CD14-positive monocyte (primary cell): ENCODE results near the gene MYOZ3. TPM values are rescaled to one million over a fixed set of nuclear protein-coding genes. Genes with fewer than 3 reads are reported as not detected.

Experiments
- DNase-seq, 3 donors: peaks; one replicate each; pipeline ENCODE4 v3.0.0-alpha.2; 2011 to 2022
- H2AFZ ChIP-seq: 2 replicates; pipeline ENCODE4 v1.6.0; 2012; ENCODE audit warnings: mild to moderate bottlenecking, low read depth, low read length, inconsistent platforms; ENCODE audit not compliant: insufficient read depth, poor library complexity, severe bottlenecking
- H3K27ac ChIP-seq, 2 donors: 1 replicate in 1 of 2; 2 replicates in 1 of 2; pipeline ENCODE4 v1.5.1; 2012 to 2013; ENCODE audit warnings: low read length in 2 of 2, control low read depth in 1 of 2, inconsistent platforms in 1 of 2, low read depth in 1 of 2, mild to moderate bottlenecking in 1 of 2
- H3K27me3 ChIP-seq, 2 donors: one replicate each; pipeline versions ENCODE4 v1.6.0 to v1.6.1; 2011 to 2013; ENCODE audit warnings: low read length in 2 of 2; ENCODE audit not compliant: control insufficient read depth in 2 of 2, insufficient read depth in 2 of 2
- H3K36me3 ChIP-seq, 2 donors: replicated peaks in 1 of 2; 1 replicate in 1 of 2; 2 replicates in 1 of 2; pipeline versions ENCODE4 v1.5.1 to v1.6.1; 2012 to 2013; ENCODE audit warnings: low read length in 2 of 2, control low read depth in 1 of 2, inconsistent platforms in 1 of 2, mild to moderate bottlenecking in 1 of 2; ENCODE audit not compliant: insufficient read depth in 2 of 2, control insufficient read depth in 1 of 2
- H3K4me1 ChIP-seq, 2 donors: 1 replicate in 1 of 2; 2 replicates in 1 of 2; pipeline versions ENCODE4 v1.5.1 to v1.6.1; 2012 to 2013; ENCODE audit warnings: low read length in 2 of 2, control low read depth in 1 of 2, inconsistent platforms in 1 of 2, mild to moderate bottlenecking in 1 of 2, moderate library complexity in 1 of 2; ENCODE audit not compliant: insufficient read depth in 2 of 2, control insufficient read depth in 1 of 2
- H3K4me2 ChIP-seq: replicated peaks from 2 replicates; pipeline ENCODE3; 2012; ENCODE audit warnings: low read length, moderate library complexity, mild to moderate bottlenecking; ENCODE audit not compliant: poor library complexity, severe bottlenecking; ENCODE audit errors: extremely low read depth
- H3K4me3 ChIP-seq, 3 experiments: fragments of 200-600 bp in 1 of 3; sonication (generic) in 1 of 3; replicated peaks in 1 of 3; 1 replicate in 2 of 3; 2 replicates in 1 of 3; pipeline ENCODE4 v1.5.1; 2011 to 2013; ENCODE audit warnings: low read length in 3 of 3, mild to moderate bottlenecking in 3 of 3, control low read depth in 2 of 3, low read depth in 2 of 3, inconsistent platforms in 1 of 3, moderate library complexity in 1 of 3
- H3K79me2 ChIP-seq: 2 replicates; pipeline ENCODE4 v1.6.0; 2012; ENCODE audit warnings: mild to moderate bottlenecking, control low read depth, inconsistent platforms, low read length, moderate library complexity; ENCODE audit not compliant: insufficient read depth
- H3K9ac ChIP-seq: 2 replicates; pipeline ENCODE4 v1.6.0; 2017; ENCODE audit warnings: low read length, mild to moderate bottlenecking; ENCODE audit not compliant: insufficient read depth, poor library complexity, severe bottlenecking
- H3K9me3 ChIP-seq, 2 donors: replicated peaks in 1 of 2; 1 replicate in 1 of 2; 2 replicates in 1 of 2; pipeline versions ENCODE4 v1.5.1 to v1.6.1; 2012 to 2013; ENCODE audit warnings: low read length in 2 of 2, control low read depth in 1 of 2; ENCODE audit not compliant: control insufficient read depth in 1 of 2, insufficient read depth in 1 of 2
- H4K20me1 ChIP-seq: 2 replicates; pipeline ENCODE4 v1.6.0; 2012; ENCODE audit warnings: mild to moderate bottlenecking, low read length, control low read depth, moderate library complexity; ENCODE audit not compliant: insufficient read depth
- H3K27ac Mint-ChIP-seq, 7 donors: one replicate each; pipeline ENCODE4 v1.8.0; 2020; ENCODE audit warnings: mild to moderate bottlenecking in 7 of 7, mixed read lengths in 7 of 7, moderate library complexity in 6 of 7, inconsistent platforms in 2 of 7
- H3K27me3 Mint-ChIP-seq, 3 donors: one replicate each; pipeline ENCODE4 v1.8.0; 2021 to 2022; ENCODE audit warnings: low read depth in 3 of 3, mild to moderate bottlenecking in 3 of 3, mixed read lengths in 3 of 3, moderate library complexity in 3 of 3, inconsistent platforms in 1 of 3
- H3K36me3 Mint-ChIP-seq, 2 donors: one replicate each; pipeline ENCODE4 v1.8.0; 2020; ENCODE audit warnings: mixed read lengths in 2 of 2, inconsistent platforms in 1 of 2, mild to moderate bottlenecking in 1 of 2
- H3K4me1 Mint-ChIP-seq: one replicate; pipeline ENCODE4 v1.8.0; 2020; ENCODE audit warnings: mild to moderate bottlenecking, mixed read lengths
- H3K4me3 Mint-ChIP-seq, 2 donors: one replicate each; pipeline ENCODE4 v1.8.0; 2020; ENCODE audit warnings: mild to moderate bottlenecking in 2 of 2, mixed read lengths in 2 of 2, moderate library complexity in 1 of 2
- H3K9me3 Mint-ChIP-seq, 7 donors: one replicate each; pipeline ENCODE4 v1.8.0; 2020 to 2022; ENCODE audit warnings: mixed read lengths in 7 of 7, mild to moderate bottlenecking in 6 of 7, moderate library complexity in 6 of 7, inconsistent platforms in 2 of 7
- CTCF ChIP-seq: fragments of 200-600 bp; IDR thresholded peaks from one replicate; pipeline ENCODE4 v1.8.0; 2022; ENCODE audit warnings: antibody characterized with exemption, mild to moderate bottlenecking
- WGBS: methylation state at CpG from one replicate; pipeline ENCODE4 v1.1.5; 2013; ENCODE audit warnings: missing lambda C conversion rate; ENCODE audit not compliant: insufficient coverage; 5-methylcytosine and 5-hydroxymethylcytosine counted together
- intact Hi-C, 2 donors: fragments of 100-400 bp; cut with micrococcal nuclease; formaldehyde crosslinking; loops; one replicate each; pipeline versions ENCODE4 v1.15.0 to v1.15.1; 2023
- polyA plus RNA-seq, 3 donors: library from polyadenylated mRNA; depleted of rRNA in 1 of 3; unstranded in 2 of 3; stranded (reverse) in 1 of 3; fragments of 300-500 nt in 2 of 3; fragments of >200 nt in 1 of 3; fragmentation: Illumina TruSeq in 2 of 3; gene quantifications; 1 replicate in 2 of 3; 2 replicates in 1 of 3; pipeline ENCODE4 v1.2.3, GENCODE V29; 2012 to 2021

The MYOZ3 gene
- polyA plus RNA-seq, 3 donors, result not detected

GRCh38 chr5:150622157-150622556 lies 38.9 kb upstream of the MYOZ3 start:
- Histone ChIP-seq H3K4me1 (peaks cover 15 to 19% of the 10 kb centered on the region in 2 donors), H3K4me3 (no peak overlapping the region), H3K79me2 (no peaks in the 10 kb centered on the region), H3K27me3 (peaks cover 11 to 29% of the 10 kb centered on the region in 2 donors), H3K9me3 (no peaks in the 10 kb centered on the region), H4K20me1 (no peaks in the 10 kb centered on the region), H3K36me3 (no peaks in the 10 kb centered on the region), H3K27ac (no peak overlapping the region), H3K4me2 (no peak overlapping the region), H3K9ac (no peak overlapping the region), H2AFZ (no peak overlapping the region)
- no peak for DNase-seq
- intact Hi-C loops, result no loop called here
- Mint-ChIP-seq H3K4me3 (no peak overlapping the region), H3K27ac (no peak overlapping the region), H3K9me3 (peaks cover 0 to 5% (median 4%) of the 10 kb centered on the region in 7 donors), H3K4me1 (peaks cover 17% of the 10 kb centered on the region), H3K27me3 (peaks cover 12 to 36% (median 21%) of the 10 kb centered on the region in 3 donors), H3K36me3 (peaks cover 0 to 7% of the 10 kb centered on the region in 2 donors)
- WGBS, result 94% methylated on average over 2 of the region's 2 CpGs
- no peak for TF ChIP-seq CTCF

- Mint-ChIP-seq H3K27ac (no peak overlapping the region), H3K4me1 (peaks cover 27% of the 10 kb centered on the region), H3K9me3 (peaks cover 0 to 6% (median 4%) of the 10 kb centered on the region in 7 donors), H3K4me3 (peak overlapping the region in 1 of 2 donors; percentile 94), H3K36me3 (peaks cover 0 to 7% of the 10 kb centered on the region in 2 donors), H3K27me3 (peaks cover 14 to 36% (median 21%) of the 10 kb centered on the region in 3 donors)
- no peak overlapping the region for H3K27ac ChIP-seq
- no peaks in the 10 kb centered on the region for H4K20me1 ChIP-seq
- no peaks in the 10 kb centered on the region for H3K36me3 ChIP-seq
- 50% methylated on average over 5 of the region's 7 CpGs for WGBS
- H3K9ac ChIP-seq, result no peak overlapping the region
- DNase-seq, result no peak
- H3K9me3 ChIP-seq, result no peaks in the 10 kb centered on the region
- no peak overlapping the region for H3K4me3 ChIP-seq
- no peaks in the 10 kb centered on the region for H3K79me2 ChIP-seq
- peak overlapping the region; percentile 31 for H3K4me2 ChIP-seq
- H3K27me3 ChIP-seq, result peaks cover 11 to 29% of the 10 kb centered on the region in 2 donors
- no peak for TF ChIP-seq CTCF
- H3K4me1 ChIP-seq, result peaks cover 21 to 22% of the 10 kb centered on the region in 2 donors
- intact Hi-C loops, result no loop called here
- peak overlapping the region; percentile 30 for H2AFZ ChIP-seq
Observed at GRCh38 chr5:150623152-150623877, 37.7 kb upstream of the MYOZ3 start.
